Measurements from ENCODE around the gene KLHDC9.
"Not testable (repeated sequence)": the region's sequence is repeated elsewhere in the genome, so short reads cannot be mapped to it uniquely, and the experiment has no call there.

The KLHDC9 gene

GRCh38 chr1:161099090-161099802, 1.1 kb downstream of the KLHDC9 start:
- FAIRE-seq, result no peak

DNA sequence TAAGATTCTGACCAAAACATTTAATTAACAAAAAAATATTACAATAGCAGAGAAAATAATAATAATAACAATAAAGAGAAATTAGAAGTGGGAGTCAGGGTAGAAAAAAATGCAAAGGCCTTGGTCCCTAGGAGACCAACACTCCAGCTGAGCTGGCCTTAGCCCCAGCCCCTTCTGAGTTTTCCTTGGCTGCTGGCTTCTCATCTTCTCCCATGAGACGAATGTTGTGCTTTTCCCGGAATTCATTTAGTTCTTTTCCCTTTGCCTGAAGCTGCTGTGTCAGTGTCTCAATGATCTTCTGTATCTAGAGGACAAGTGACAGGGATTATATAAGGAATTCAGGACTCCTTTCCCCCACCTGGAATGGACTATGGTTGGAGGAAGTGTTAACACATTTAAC, 2.4 kb downstream of the KLHDC9 start:
- no peak for FAIRE-seq

DNA sequence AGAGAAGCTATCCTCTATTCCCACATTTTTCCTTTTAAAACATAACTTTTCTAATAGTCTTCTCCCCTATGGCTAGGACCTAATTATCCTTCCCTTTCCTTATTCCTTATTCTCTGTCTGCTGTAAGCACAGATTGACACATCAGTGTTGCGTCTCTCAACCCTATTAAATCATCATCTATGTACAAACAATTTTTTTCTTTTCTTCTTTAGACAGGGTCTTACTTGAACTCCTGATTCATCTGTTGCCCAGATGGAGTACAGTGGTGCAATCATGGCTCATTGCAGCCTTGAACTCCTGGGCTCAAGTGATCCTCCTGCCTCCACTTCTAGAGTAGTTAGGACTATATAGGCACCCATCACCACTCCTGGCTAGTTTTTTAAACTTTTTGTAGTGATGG, 8.3 kb downstream of the KLHDC9 start:
- FAIRE-seq, result no peak

GRCh38 chr1:161111117-161111516, 13.0 kb downstream of the KLHDC9 start:
- FAIRE-seq, result no peak

DNA sequence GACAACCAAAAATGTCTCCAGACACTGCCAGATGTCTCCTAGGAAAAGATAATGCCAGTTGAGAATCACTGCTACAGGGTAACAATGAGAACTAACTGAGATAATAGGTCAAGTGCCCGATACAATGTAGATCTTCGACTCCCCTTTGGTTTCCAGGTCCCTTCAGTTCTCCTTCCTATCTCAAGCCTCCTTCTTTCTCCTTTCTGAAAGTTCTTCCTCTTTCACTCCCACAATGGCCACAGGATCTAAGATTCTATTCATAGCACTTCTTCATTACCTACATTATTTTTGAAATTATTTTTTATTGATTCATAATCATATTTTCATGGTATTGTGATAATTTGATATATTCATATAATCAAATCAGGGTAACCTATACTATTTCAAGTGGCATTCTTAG, 13.4 kb downstream of the KLHDC9 start:
- FAIRE-seq, result no peak

- FAIRE-seq, result no peak
These were observed 15.8 kb downstream of the KLHDC9 start for GRCh38 chr1:161113915-161114314.

GRCh38 chr1:161114556-161114955, 16.4 kb downstream of the KLHDC9 start:
- FAIRE-seq, result no peak

DNA sequence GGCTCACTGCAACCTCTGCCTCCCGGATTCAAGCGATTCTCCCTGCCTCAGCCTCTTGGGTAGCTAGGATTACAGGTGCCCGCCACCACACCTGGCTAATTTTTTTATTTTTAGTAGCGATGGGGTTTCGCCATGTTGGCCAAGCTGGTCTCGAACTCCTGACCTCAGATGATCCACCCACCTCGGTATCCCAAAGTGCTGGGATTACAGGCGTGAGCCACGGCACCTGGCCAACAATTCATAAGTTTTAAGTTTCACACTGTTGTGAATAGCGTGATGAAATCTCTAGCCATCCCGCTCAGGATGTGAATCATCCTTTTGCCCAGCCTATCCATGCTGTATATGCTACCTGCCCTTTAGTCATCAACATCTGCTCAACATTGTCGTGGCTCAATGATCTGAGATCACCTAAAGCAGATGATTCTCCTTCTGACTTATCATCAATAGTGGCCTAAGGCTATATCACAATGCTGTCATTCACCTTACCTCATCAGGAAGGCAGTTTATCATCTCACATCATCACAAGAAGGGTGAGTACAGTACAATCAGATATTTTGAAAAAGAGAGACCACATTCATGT, 17.1 kb downstream of the KLHDC9 start:
- FAIRE-seq, result no peak

GRCh38 chr1:161115961-161116360, 17.8 kb downstream of the KLHDC9 start:
- FAIRE-seq, result not testable (repeated sequence)

DNA sequence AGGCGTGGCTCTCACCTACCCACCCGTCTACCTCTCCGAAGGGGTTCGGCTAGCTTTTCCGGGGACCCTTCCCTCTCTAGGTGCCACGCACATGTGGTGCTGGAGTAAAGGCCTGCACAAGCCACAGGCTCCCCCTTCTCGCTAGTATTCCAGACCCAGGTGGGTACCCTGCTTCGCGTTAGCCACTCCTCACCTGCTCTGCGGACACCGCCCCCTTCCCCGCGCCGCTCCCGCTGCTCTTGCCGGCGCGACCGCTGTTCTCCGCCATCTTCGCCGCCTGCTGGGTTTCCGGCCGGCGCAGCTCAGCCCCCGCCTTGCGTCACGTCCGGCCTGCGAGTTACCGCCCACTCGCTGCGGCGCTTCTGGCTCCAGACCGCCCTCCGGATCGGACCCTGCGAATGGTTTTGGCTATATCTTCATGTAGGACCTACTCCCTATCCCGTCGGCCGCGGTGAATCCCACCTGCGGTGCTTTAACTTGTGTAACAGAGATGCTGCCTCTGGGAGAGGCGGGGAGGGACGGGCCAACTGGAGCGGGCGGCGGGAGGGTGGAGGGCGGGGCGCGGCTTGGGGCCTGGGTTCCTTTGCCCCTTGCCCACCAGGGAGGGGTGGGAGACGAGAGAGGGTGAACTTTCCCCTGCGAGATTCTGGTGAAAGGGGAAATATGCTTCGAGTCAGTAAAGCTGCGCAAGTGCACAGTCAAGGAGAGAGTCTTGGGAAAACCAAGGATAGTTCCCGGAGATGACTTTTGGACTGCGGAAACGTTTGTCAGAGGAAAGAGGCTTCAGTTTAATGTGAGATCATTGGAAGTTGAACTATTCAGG, 19.8 kb downstream of the KLHDC9 start, which contains the start of the genes NIT1 and PFDN2:
NIT1 (plus strand) TSS at position 347 of the 823 bp plus-strand sequence; CDS start at position 419, 72 bp downstream.
PFDN2 (minus strand) TSS at position 279 of the 823 bp plus-strand sequence; CDS start at position 268, 11 bp downstream.
- FAIRE-seq, result no peak

- FAIRE-seq, result no peak
These were observed 21.1 kb downstream of the KLHDC9 start for GRCh38 chr1:161119092-161119903.

- no peak for FAIRE-seq
These were observed 23.0 kb downstream of the KLHDC9 start for GRCh38 chr1:161121042-161121650.

- FAIRE-seq, result no peak
These were observed 23.7 kb downstream of the KLHDC9 start for GRCh38 chr1:161121834-161122233.

DNA sequence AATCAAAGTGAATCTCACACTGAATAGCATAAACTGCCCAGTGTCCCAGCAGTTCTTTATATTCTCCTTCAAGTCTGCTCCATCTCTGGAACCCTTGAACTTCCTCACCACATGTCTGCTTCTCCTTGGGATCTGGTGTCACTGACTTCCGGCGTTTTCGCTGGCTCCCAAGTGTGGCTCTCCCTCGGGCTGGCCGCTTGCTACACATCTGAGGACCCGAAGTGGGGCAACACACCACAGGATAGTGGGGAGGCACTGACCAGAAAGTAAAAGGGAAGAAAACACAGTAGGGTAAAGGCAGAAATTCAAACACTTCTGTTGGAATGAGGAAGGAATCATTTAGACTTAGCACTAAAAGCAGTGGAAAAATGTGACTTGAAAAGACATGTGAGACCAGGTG, 24.8 kb downstream of the KLHDC9 start:
- FAIRE-seq, result no peak

DNA sequence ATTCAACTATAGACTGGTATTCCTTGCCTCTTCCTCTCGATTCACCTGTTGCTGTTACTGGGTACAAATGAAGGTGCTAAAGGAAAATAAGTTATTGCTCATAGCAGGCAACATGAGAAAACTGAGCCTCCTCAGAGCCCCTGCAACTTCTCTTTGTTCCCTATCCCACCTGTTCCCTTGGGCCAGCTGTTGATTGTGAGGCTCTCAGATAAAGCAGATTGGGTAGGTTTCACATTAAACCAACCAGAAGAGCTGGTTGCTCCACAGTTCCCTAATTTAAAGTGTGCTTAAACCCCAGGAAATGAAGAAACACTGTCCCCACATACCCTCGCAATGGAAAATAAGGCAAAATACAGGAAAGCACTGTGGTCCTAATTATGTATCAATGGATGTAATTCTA, 29.5 kb downstream of the KLHDC9 start:
- FAIRE-seq, result no peak

- no peak for FAIRE-seq
These were observed 30.6 kb downstream of the KLHDC9 start for GRCh38 chr1:161128591-161129420.

- FAIRE-seq, result no peak
These were observed 32.1 kb downstream of the KLHDC9 start for GRCh38 chr1:161130266-161130665.

GRCh38 chr1:161131523-161132409, 33.6 kb downstream of the KLHDC9 start:
- no peak for FAIRE-seq

GRCh38 chr1:161132410-161133219, 34.5 kb downstream of the KLHDC9 start, which contains the start of gene DEDD:
Gene DEDD (minus strand): TSS chr1:161132667. CDS start chr1:161124462, 8,205 bp downstream.
- peak; percentile 80 for FAIRE-seq
